IPS-NIHi11 (cell line): ENCODE measurements around the gene FBXO46.
"Not testable (repeated sequence)": the region's sequence is repeated elsewhere in the genome, so short reads cannot be mapped to it uniquely, and the experiment has no call there.

Experiments
- DNase-seq: peaks from one replicate; pipeline ENCODE4 v3.0.0; 2012; ENCODE audit warnings: mixed read lengths, low spot score

FBXO46 gene

DNA sequence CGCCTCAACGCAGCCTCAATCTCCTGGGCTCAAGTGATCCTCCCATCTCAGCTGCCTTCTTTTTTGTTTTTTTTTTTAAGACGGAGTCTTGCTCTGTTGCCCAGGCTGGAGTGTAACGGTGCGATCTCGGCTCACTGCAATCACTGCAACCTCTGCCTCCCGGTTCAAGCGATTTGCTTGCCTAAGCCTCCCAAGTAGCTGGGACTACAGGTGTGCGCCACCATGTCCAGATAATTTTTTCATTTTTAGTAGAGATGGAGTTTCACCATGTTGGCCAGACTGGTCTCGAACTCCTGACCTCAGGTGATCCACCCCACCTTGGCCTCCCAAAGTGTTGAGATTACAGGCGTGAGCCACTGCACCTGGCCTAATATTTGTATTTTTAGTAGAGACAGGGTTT, 10.6 kb downstream of the FBXO46 start:
- DNase-seq, result not testable (repeated sequence)

- peak; percentile 26 for DNase-seq
These were observed 12.6 kb downstream of the FBXO46 start for GRCh38 chr19:45717983-45718650.

DNA sequence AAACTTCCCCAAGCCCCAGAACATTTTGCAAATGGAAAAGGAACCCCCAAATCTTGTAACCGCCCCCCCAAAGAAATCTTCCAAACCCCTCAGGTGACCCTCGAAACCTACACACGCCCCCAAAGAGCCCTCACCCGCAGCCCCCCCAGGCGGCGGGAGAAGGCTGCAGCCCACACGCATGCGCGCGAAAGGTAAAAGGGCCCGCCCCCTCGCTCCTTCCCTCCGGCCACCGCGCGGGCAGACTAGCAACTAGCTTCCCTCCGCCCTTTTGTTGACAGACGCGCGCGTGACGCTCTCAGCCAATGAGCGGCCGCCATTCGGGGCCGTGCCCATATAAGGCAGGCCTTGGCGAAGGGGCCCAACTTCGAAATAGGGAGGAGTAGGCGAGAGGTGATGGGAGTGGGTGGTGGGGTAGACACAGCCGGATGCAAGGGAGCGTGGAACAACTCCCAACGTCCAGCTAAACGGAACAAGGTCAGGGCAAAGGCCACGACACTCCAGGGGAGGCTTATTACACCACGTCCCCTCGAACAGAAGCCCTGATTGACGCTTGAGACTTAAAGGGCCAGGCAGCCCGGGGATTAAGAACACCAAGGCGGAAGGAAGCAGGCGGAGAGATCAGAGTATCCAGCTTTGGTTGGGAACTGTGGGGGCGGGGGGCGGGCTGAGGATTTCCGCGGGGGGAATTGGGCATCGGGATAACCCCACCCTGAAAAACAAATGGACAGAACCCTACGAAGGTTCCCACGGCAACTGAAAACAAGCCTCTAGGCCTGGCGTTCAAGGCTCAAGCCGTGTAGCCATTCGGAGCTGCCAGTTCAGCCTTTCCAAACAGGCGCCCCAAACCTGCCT, 13.3 kb downstream of the FBXO46 start:
- peak; percentile 96 for DNase-seq

GRCh38 chr19:45716359-45717130, 14.2 kb downstream of the FBXO46 start:
- DNase-seq, result peak; percentile 44

- DNase-seq, result no peak
These were observed 15.6 kb downstream of the FBXO46 start for GRCh38 chr19:45715139-45715538.

DNA sequence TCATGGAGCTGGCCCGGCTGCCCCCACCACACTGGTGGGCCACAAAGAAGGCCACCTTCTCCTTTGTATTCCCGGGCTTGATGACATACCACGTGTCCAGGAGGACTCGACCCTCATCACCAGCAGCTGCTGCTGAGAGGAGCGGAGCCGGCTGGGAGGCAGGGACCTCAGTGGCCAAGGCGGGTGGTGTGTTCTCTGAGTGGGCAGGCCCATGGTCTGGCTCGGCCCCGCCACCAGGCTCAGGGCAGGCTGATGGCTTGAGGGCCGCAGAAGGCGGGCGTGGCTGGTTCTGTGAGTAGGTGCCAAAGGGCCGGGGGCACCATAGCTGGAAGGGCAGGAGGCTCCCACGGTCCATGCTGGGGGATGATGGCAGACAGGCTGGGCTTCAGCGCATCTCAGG, 17.6 kb downstream of the FBXO46 start:
- DNase-seq, result no peak

- DNase-seq, result no peak
These were observed 18.0 kb downstream of the FBXO46 start for GRCh38 chr19:45712699-45713067.

DNA sequence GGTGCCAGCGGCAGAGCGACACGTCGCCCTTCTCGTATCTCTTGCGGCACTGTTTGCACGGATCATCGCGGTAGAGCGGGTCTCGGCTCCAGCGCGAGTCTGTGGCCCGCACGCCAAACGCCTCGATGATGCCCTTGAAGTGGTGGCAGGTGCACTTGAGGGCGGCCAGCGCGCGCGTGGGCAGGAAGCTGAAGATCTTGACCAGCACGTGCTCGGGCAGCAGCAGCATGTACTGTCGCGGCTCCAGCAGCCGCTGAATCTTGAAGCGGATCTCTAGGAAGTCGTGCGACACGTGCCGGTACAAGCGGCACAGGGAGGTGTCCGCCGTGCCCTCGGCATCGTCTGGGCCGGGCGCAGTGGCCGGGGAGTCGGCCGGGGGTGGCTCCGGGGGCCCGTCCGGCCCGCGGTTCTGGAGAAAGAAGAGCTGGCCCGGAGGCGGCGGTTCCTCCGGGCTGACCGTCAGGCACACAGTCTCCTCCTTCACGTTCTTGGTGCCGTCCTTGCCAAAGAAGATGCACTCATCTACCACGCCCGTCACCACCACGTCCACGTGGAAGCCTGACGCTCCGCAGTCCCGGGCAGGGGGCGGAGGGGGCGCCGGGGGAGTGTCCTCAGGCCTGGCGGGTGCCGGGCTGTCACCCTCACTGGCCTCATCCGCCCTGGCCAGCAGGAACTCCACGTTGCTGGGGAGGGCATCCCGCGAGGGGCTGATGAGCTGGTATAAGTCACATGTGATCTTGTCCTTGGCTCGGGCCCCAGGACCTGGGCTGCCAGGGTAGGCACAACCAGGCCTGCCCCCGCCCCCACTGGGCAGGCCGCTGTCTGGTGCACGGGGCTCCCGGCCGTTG, 18.6 kb downstream of the FBXO46 start:
- no peak for DNase-seq

GRCh38 chr19:45710356-45711130, 20.2 kb downstream of the FBXO46 start:
- DNase-seq, result no peak

- no peak for DNase-seq
These were observed 24.8 kb downstream of the FBXO46 start for GRCh38 chr19:45705710-45706415.

DNA sequence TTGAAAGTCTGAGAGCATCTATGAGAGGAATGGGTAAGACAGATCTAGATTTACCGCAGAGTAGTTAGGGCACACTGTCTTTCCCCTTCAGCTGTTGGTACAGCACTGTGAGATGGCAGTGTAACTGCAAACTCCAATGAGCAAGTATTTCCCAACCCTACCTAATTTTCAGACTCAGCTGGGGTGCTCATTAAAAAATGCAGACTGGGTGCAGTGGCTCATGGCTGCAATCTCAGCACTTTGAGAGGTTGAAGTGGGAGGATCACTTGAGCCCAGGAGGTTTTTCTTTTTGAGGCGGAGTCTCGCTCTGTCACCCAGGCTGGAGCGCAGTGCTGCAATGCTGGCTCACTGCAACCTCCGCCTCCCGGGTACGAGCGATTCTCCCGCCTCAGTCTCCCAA, 25.6 kb downstream of the FBXO46 start:
- no peak for DNase-seq

DNA sequence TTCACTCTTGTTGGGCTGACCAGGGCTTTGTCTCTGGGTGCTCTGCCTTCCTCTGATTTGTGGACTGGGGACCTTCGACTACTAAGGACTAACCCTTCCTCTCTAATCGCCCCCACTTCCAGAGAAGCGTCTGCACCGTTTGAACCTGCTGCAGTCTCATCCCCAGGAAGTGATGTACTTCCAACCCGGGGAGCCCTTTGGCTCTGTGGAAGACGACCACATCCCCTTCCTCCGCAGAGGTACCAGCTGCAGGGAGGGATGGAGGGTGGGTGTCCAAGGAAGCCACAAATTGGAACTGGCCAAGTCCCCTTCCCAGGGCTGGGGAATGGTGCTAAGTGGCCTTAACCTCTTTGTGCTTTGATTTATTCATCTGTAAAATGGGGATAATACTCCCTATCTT, 29.0 kb downstream of the FBXO46 start:
- DNase-seq, result no peak

- DNase-seq, result peak; percentile 84
These were observed 37.4 kb downstream of the FBXO46 start for GRCh38 chr19:45693106-45693788.

DNA sequence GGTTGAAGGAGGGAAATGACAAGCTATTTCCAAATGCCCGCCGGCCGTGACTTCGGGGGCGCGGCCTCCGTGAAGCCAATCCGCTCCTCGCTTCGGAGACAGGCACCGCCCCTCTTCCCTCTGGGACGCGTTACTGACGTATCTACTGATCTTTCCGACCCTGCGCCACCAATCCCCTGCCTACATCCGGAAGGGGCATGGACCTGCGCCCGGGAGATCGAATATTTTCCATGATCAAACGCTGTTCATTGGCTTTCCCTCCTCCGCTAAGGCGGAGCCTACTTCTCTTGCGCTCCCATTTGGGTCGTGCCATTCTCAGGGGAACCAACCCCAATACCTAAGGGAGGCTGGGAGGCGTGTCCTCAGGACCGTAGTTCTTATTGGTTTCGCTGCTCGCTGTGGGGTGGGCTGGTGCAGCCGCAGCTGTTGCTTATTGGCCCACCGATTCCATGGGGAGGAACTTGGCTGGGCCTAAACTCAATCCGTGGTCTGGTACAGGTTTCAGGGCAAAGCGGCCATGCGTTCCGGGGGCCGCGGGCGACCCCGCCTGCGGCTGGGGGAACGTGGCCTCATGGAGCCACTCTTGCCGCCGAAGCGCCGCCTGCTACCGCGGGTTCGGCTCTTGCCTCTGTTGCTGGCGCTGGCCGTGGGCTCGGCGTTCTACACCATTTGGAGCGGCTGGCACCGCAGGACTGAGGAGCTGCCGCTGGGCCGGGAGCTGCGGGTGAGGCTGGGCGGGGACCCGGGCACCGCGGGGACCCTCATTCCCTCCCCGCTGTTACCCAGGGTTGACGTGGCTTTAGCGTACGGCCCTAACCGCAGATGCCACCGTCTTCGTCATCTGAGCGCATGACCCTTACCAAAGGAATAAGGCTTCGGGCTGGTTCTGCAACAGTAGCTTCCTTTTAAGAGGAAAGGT, 38.2 kb downstream of the FBXO46 start, which contains the start of gene QPCTL:
Gene QPCTL (plus strand): TSS at position 480 of the 919 bp plus-strand sequence. CDS start 38 bp downstream, at position 518.
- DNase-seq, result peak; percentile 92

DNA sequence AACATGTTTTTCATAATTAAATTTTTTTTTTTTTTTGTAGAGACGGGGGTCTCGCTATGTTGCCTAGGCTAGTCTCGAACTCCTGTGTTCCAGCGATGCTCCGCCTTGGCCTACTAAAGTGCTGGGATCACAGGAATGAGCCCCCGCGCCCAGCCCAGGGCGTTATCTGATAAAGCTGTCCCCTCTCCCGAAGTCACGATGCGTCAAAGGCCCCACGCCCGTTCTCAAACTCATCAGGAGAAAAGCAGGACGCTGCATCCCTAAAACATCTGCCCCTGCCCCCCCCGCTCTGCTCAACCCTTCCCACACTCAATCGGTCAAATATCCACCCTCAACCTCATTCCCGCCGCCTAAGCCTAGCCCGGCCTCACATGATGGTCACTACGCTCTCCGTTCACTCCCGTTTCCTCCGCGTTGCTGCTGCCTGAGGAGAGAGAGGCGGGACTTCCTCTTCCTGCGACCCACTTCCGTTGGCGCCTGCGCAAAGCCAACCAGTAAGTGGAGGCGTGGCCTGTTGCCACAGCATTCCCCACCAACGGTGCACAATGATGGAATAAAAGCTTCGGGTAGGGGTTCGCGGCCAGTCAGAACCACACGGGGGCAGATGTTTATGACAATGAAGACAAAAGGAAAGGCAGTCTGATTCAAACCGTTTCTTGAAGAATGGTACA, 39.0 kb downstream of the FBXO46 start, which contains the start of gene SNRPD2:
Gene SNRPD2 (minus strand): TSS at position 438 of the 671 bp plus-strand sequence. CDS start 65 bp downstream, at position 373.
- peak; percentile 85 for DNase-seq

DNA sequence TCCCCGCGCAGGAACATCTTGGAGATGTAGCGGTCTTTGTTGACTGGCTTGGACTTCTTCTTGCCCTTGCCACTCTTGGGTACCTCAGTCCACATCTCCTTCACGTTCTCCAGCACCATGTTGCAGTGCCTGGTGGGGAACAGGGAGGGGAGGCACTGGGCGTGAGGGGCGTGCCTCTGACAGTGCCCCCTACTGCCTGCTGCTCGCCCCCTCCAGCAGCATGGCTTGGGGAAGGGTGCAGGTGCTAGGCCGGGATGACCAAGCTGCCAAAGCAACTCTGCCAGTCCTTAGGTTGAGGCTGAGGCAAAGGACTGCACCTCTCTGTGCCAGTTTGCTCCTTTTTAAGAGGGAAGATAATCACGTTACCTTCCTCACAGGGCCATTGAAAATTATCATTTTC, 43.1 kb downstream of the FBXO46 start:
- DNase-seq, result no peak

DNA sequence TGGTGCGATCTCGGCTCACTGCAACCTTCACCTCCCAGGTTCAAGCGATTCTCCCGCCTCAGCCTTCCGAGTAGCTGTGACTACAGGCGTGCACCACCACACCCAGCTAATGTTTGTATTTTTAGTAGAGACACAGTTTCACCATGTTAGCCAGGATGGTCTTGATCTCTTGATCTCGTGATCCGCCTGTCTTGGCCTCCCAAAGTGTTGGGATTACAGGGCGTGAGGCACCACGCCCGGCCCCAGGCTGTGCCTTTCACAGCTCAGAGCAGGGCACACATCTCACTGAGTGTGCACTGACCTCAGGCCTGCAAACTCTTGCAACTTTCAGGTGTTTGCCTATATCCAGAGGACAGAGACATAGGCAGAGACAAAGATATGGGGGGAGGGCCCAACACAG, 45.7 kb downstream of the FBXO46 start:
- DNase-seq, result not testable (repeated sequence)

DNA sequence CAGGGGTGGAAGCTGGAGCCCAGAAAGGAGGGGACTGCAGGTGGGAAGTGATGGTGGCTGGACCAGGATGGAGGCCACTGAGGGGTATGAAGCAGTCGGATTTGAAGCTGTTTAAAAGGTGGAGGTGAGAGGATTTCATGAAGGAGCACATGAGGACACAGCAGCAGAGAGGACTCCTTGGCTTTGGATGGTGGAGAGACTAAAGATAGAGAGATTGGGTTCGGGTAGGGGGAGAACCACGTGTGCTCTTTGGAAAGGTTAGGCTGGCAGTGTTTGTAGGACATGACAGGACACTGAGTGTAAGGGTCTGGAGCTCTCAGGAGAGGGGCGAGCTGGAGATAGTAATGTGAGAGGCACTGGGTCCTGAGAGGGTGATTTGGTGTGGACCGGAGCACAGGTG, 47.8 kb downstream of the FBXO46 start:
- DNase-seq, result no peak
